ENCODE measurements around the gene GPR132. TPM values are rescaled to one million over a fixed set of nuclear protein-coding genes. Genes with fewer than 3 reads are reported as not detected.
A peak's percentile ranks its signal among the peaks of the same experiment; 100 is the strongest.

Gene GPR132
- total and polyA plus RNA-seq, 8 donors, result 0.61 to 10.4 (median 1.4) TPM

- Histone ChIP-seq H3K36me3 (no peaks in the 10 kb centered on the region), H3K4me3 (no peak overlapping the region), H3K27ac (no peak overlapping the region), H3K9me3 (no peaks in the 10 kb centered on the region), H3K27me3 (peaks cover 0 to 22% of the 10 kb centered on the region in 2 donors), H3K4me1 (peaks cover 6 to 11% of the 10 kb centered on the region in 2 donors)
- DNase-seq (no peak), ATAC-seq (no peak)
- intact Hi-C loops (cut with DNase I), result loop anchor here in 1 of 2 donors (10.0 kb wide), 1 partner anchor 256 kb away; no protein-coding TSS in a partner anchor
- no peak for TF ChIP-seq CTCF (IDR thresholded peaks at IDR 0.05)
Measured at GRCh38 chr14:105098316-105098715, 33.1 kb upstream of the GPR132 start.

GRCh38 chr14:105097794-105098127 lies 32.5 kb upstream of the GPR132 start:
- Histone ChIP-seq H3K27ac (no peak overlapping the region), H3K36me3 (no peaks in the 10 kb centered on the region), H3K4me1 (peaks cover 8 to 15% of the 10 kb centered on the region in 2 donors), H3K27me3 (peaks cover 0 to 28% of the 10 kb centered on the region in 2 donors), H3K9me3 (no peaks in the 10 kb centered on the region), H3K4me3 (no peak overlapping the region)
- DNase-seq (peak in 1 of 4 donors; percentile 58), ATAC-seq (no peak)
- intact Hi-C loops (cut with DNase I), result loop anchor here in 1 of 2 donors (10.0 kb wide), 1 partner anchor 257 kb away; no protein-coding TSS in a partner anchor
- no peak for TF ChIP-seq CTCF (IDR thresholded peaks at IDR 0.05)

GRCh38 chr14:105096206-105096875 lies 31.1 kb upstream of the GPR132 start:
- Histone ChIP-seq H3K27ac (no peak overlapping the region), H3K4me3 (no peak overlapping the region), H3K36me3 (no peaks in the 10 kb centered on the region), H3K4me1 (peaks cover 21 to 28% of the 10 kb centered on the region in 2 donors), H3K27me3 (peaks cover 0 to 35% of the 10 kb centered on the region in 2 donors), H3K9me3 (no peaks in the 10 kb centered on the region)
- ATAC-seq (no peak), DNase-seq (peak in 1 of 4 donors; percentile 76)
- no peak for TF ChIP-seq CTCF (IDR thresholded peaks at IDR 0.05)
- intact Hi-C loops (cut with DNase I), result loop anchor here in 1 of 2 donors (10.0 kb wide), 1 partner anchor 258 kb away; no protein-coding TSS in a partner anchor

- TF ChIP-seq CTCF (IDR thresholded peaks at IDR 0.05), result no peak
- intact Hi-C loops (cut with DNase I), result loop anchor here in 1 of 2 donors (10.0 kb wide), 1 partner anchor 259 kb away; no protein-coding TSS in a partner anchor
Measured at GRCh38 chr14:105095236-105095805, 30.1 kb upstream of the GPR132 start.

More at GRCh38 chr14:105095236-105095805, 30.1 kb upstream of the GPR132 start:
- Histone ChIP-seq H3K36me3 (no peaks in the 10 kb centered on the region), H3K27ac (no peak overlapping the region), H3K9me3 (no peaks in the 10 kb centered on the region), H3K4me3 (no peak overlapping the region), H3K4me1 (peaks cover 29 to 38% of the 10 kb centered on the region in 2 donors), H3K27me3 (peaks cover 0 to 35% of the 10 kb centered on the region in 2 donors)
- DNase-seq (no peak), ATAC-seq (no peak)

Measured in left lung (tissue), 10 donors.